Embryonic facial prominence (tissue), 1 donor: ENCODE results near the gene NTPCR.
"Not testable (repeated sequence)": the region's sequence is repeated elsewhere in the genome, so short reads cannot be mapped to it uniquely, and the experiment has no call there.

Experiments
- DNase-seq: peaks from one replicate; pipeline ENCODE4 v3.0.0-alpha.2; 2016; ENCODE audit errors: extremely low spot score

Gene NTPCR

GRCh38 chr1:232984577-232985425 lies 34.4 kb downstream of the NTPCR start:
- DNase-seq = no peak

- DNase-seq = no peak
Measured at GRCh38 chr1:232985882-232986526, 35.6 kb downstream of the NTPCR start.

DNA sequence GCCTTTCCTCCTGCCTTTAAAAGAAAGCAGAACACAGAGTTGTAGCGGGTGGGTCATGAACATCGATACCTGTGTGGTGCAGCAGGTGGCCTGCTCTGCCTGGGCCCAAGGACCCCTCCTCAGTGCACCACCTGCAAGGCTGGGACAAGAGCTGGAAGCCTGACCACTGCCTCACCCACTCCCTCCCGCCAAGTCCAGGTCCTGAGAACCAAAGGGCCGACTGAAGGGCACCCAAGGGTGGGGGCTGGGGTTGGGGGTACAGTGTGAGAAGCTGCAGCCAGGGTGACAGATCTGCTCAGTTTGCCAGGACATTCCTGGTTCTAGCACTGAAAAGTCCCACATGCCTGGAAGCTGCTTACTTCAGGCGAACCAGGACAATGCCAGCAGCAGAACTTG lies 36.1 kb downstream of the NTPCR start:
- no peak for DNase-seq

DNA sequence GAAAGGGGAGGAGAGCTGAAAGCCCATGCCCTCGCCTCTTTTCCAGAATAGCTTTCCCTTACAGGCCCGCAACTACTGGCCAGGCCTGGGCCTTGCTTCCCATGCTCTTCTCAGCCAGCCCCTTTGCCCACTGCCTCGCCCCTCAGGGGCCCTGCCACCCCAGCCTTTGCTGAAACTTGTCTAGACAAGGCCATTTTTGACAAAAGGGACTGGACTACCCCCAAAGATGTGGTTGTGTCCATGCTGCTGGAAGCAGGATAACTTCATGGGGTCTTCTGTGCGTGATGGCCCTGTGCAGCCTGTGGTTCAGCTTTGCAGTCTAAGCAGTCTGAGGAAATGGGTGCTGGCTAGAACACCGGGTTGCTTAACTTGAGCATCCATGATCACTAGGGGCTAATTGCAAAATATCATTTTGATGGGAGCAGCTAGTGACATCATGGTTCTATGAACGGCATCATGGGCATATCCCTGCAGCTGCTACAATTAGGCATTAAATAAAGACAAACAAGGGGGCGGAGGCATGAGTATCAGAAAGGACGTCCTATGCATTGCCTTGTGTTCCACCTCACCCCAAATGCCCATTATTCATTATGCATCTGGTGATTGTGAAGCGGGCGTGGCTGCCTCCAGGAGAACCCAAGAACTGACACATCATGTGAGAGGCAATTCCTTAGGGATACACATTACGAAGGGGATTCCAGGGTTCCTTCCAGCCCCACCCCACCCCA lies 36.8 kb downstream of the NTPCR start:
- no peak for DNase-seq

- DNase-seq = no peak
Measured at GRCh38 chr1:232987774-232988140, 37.3 kb downstream of the NTPCR start.

GRCh38 chr1:232988572-232989040 lies 38.2 kb downstream of the NTPCR start:
- no peak for DNase-seq

DNA sequence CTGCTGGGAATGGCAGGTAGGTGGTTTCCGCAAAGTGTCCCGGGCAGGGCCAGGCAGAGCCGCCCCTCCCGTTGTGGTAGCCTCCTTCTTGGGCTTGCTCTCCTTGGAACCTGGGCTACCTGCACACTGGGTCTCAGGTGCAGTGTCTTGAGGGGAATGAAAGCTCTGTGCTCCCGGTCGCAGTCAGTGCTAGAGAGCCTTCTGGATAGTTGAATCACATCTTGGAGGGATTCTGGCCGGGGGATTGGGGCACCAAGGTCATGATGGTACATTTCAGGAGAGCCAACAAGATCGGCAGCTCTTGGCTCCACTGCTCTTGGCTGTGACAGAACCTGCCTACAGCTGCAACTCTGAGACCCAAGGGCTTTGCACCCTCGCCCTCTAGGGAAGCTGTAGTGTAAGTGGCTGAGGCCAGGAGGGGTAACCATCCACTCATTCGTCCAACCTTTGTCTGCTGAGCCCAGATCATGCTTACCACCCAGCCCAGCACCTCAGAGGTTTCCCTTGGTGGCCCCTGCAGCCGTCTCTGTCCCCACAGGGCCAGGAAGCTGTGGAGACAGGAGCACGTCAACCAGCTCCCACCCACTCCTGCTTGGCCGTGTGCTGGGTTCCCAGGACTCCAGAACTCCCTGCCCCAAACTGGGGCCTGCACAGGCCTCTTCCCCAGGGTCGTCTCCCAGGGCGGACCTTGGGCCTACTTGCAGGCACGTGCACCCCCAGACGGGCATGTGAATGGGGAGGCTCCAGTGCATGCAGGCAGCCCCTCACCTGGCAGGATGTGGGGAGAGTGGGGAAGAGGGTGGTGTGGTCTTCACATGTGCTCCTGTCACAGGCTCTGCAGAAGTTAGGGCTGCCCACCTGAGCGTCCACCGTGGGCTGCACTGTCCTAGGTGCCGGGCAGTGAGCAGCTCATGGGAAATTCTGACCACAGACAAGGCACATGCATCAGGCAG lies 40.0 kb downstream of the NTPCR start:
- no peak for DNase-seq

DNA sequence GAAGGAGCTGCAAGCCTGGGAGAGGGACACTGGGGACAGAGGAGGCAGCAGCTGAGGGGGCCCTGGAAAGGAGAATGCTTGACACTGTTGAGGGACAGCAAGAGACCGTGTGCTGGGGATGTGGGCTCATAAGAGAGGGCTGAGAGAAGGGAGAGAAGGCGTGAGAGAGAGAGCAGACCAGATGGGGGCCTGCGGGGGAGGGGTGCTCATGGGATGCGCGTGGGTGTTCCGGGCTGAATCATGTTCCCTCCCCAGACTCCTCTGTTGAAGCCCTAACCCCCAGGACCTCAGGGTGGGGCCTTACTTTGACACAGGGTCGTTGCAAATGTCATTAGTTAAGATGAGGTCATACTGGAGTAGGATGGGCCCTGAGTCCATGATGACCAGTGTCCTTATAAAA lies 40.8 kb downstream of the NTPCR start:
- no peak for DNase-seq

DNA sequence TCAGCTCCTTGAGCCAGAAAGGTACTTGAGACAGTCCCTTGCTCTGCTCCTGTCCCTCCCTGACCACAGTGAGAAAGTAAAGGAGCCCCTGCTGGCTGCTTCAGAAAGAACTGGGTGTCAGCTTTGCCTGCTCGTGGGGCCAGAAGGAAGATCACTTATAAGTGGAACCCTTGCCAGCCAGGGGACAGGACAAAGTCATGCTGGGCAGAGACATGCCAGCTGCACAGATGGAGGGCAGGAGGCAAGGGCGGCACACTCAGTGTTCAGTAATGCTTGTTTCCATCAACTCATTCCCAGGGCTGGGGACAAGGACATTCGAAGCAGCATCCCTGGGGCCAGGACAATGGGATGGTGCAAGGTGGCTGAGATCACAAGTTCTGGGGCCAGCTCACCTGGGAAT lies 41.8 kb downstream of the NTPCR start:
- no peak for DNase-seq

GRCh38 chr1:232993555-232993954 lies 43.1 kb downstream of the NTPCR start:
- no peak for DNase-seq

DNA sequence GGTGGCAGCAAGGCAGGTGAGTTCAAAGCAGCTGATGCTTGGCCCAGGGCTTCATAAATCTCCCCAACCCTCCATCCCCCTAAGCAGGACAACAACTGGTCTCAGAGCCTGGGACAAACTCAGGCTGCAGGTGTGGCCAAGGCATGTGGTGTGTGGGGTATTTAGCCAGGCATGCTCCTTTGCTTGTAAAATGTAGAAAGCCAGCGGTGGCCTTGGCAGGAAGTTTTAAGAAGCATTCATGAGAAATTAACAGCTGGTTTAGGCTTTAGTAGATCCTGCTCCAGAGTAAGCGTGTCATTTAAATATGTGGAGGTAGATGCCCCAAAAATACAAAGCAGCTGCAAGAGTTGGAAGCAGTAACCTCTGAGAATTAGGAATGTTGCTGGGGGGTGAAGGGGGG lies 44.8 kb downstream of the NTPCR start:
- DNase-seq = no peak

DNA sequence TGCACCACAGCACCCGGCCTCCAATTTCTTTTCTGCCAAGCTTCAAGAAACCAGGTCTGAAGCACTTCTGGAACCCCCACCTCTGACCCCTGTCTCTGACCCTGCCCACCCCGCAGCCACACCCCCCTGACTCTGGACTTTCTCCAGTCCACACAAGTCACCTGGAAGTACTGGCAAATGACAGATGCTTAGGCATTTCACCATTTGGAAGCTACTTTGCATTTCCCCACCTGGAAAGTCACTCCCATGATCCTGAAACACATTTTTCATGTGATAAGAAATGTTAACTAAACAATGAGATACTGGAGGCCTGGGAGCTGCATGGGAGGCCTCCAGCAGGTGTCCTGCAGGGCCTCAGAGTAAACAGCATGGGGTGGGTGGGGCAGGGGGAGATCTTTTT lies 45.7 kb downstream of the NTPCR start:
- no peak for DNase-seq

- DNase-seq = no peak
Measured at GRCh38 chr1:232998138-232998537, 47.7 kb downstream of the NTPCR start.

GRCh38 chr1:232998646-232999045 lies 48.2 kb downstream of the NTPCR start:
- no peak for DNase-seq

DNA sequence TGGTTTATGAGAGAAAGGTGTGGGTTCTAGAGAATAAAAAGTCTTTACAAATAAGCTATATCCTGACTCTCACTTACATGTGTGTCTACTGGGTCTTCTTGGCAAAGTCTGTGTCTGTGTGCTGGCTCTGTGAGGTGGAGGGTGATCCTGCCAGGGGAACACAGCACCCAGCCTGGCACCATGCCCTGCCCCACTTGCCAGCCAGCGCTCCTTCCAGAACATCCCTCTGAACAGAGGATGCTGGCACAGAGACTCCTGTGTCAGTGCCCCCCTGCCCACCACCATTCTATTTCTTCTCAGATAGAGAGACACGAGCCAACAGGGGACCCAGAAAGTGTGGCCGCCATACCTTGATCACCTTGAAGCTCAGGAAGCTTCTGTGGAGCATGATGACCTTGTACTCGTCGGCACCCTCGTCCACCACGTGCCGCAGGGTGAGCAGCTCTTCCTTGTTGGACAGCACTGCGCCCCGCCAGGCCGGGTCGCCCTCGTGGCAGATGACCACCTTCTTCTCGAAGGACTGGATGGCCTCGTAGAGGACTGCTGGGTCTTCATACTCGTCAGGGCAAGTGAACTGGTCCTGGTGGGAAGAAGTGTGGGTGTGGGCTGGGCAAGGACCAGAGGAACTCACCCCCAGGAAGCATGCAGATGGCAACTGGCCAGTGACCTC lies 49.7 kb downstream of the NTPCR start:
- no peak for DNase-seq

GRCh38 chr1:233003638-233004037 lies 53.2 kb downstream of the NTPCR start:
- not testable (repeated sequence) for DNase-seq

- DNase-seq = no peak
Measured at GRCh38 chr1:233004451-233004850, 54.0 kb downstream of the NTPCR start.

DNA sequence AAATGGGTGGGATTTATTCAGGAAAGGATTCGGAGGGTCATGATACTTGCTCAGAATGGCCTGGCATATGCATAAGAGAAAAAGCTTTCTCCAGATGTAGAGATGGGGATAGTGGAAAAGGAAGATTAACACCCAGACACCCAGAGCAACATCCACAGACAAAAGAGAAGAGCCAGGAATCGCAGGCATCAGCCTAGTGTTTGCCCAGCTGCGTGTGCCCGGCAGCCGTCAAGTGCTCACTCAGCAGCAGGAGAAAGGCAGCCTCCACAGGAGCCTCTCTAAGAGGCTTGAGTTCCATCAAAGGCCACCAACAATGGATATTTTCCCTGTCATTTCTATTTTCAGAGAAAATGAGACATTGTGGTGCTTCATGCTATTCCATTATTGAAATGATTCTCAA lies 54.7 kb downstream of the NTPCR start:
- no peak for DNase-seq

- no peak for DNase-seq
Measured at GRCh38 chr1:233005703-233006102, 55.3 kb downstream of the NTPCR start.

DNA sequence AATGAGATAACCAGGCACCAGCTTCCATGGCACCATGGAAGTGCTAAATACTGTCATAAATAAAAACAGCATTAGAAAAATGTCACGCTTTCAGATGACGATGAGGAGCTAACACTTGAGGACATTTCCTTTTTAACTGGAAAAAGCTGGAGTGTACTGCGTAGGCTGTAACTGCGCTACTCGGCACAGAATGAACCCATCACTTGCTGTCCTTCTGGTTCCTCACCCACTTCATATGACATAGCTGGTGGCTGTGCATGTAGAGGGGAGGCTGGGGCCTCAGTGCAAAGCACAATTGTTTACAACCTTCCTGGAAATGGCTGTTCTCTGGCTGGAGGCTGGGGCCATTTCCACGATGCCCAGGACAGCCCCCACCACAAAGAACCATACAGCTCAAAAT lies 55.7 kb downstream of the NTPCR start:
- DNase-seq = no peak

DNA sequence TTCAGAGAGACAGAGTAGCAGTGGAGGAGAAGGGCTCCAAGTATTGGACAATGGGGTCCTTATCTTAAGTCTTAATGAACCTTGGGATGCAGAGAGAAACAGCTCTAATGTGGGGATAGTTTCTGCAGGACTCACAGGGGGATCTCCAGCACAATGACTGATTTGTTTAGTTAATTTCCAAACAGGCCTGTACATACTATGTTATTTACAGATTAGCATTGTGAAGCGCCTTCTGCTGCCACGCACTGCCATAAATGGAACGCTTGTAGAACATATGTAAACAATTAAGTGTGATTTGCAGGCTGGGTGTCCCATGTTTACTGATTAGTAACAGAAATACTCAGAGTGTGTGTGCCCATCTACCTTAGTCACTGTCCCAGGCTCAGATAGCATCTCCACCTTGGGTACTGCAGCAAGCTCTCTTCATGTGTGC lies 56.1 kb downstream of the NTPCR start:
- no peak for DNase-seq
